ENCODE data around the gene TIMM44. TPM values are rescaled to one million over a fixed set of nuclear protein-coding genes. Genes with fewer than 3 reads are reported as not detected.

Gene TIMM44
- total and polyA plus RNA-seq, 7 experiments from 2014 or later, result 16.7 to 97.6 (median 67.5) TPM

GRCh38 chr19:7917267-7918061 lies 26.0 kb downstream of the TIMM44 start:
- CTCF ChIA-PET, result interaction anchor here (0.9 to 1.8 kb wide), 5 partner anchors 9 to 65 kb away, joined by 3 to 11 read pairs (median 3); partner anchors contain the start of genes MAP2K7 and TIMM44
- intact Hi-C loops (cut with micrococcal nuclease), result loop anchor here in 1 of 2 donors (10.0 kb wide), 1 partner anchor 1803 kb away; the partner anchor contains the start of gene RFX2
- H3K36me3 Mint-ChIP-seq, result peaks cover 4 to 15% (median 5%) of the 10 kb centered on the region in 5 donors
- H3K9me3 Mint-ChIP-seq, result peaks cover 0 to 5% (median 0%) of the 10 kb centered on the region in 11 donors
- peak overlapping the region; percentile 62 to 87 (median 79) for H3K4me3 Mint-ChIP-seq
- H3K4me1 Mint-ChIP-seq, result peaks cover 10 to 48% (median 37%) of the 10 kb centered on the region in 7 donors
- DNase-seq, result peak in 8 of 9 donors; percentile 45 to 65 (median 52)
- ATAC-seq, result no peak
- H3K9me3 ChIP-seq (ENCODE audit: control insufficient read depth in 2 of 3, low read length in 3 of 3), result no peaks in the 10 kb centered on the region
- H3K27me3 Mint-ChIP-seq, result peaks cover 12 to 33% (median 14%) of the 10 kb centered on the region in 5 donors
- H3K4me3 ChIP-seq (ENCODE audit: low read length), result peak overlapping the region; percentile 11
- peaks cover 25 to 34% of the 10 kb centered on the region in 2 donors for H3K4me1 ChIP-seq (ENCODE audit: control insufficient read depth in 2 of 2, insufficient read depth in 2 of 2, low read length in 2 of 2)
- H3K27ac ChIP-seq (ENCODE audit: low read depth, low read length), result no peak overlapping the region
- POLR2A ChIA-PET, result interaction anchor here (0.6 to 5.7 kb wide), 5 partner anchors 14 to 289 kb away, joined by 3 to 38 read pairs (median 3); partner anchors contain the start of gene TIMM44
- peaks cover 0 to 16% (median 4%) of the 10 kb centered on the region in 3 experiments for H3K36me3 ChIP-seq (ENCODE audit: control insufficient read depth in 2 of 3, insufficient read depth in 3 of 3, low read length in 3 of 3)
- H3K27me3 ChIP-seq (ENCODE audit: control insufficient read depth in 2 of 2, insufficient read depth in 2 of 2, low read length in 2 of 2), result peaks cover 3 to 20% of the 10 kb centered on the region in 2 donors
- H3K27ac Mint-ChIP-seq, result peak overlapping the region in 3 of 9 donors; percentile 31 to 52 (median 45)

GRCh38 chr19:7916955-7917266 lies 26.6 kb downstream of the TIMM44 start:
- peak overlapping the region in 5 of 9 donors; percentile 31 to 59 (median 48) for H3K27ac Mint-ChIP-seq
- H3K4me1 Mint-ChIP-seq, result peaks cover 10 to 44% (median 34%) of the 10 kb centered on the region in 7 donors
- peaks cover 0 to 15% (median 0%) of the 10 kb centered on the region in 3 experiments for H3K36me3 ChIP-seq (ENCODE audit: control insufficient read depth in 2 of 3, insufficient read depth in 3 of 3, low read length in 3 of 3)
- DNase-seq, result no peak
- no peaks in the 10 kb centered on the region for H3K9me3 ChIP-seq (ENCODE audit: control insufficient read depth in 2 of 3, low read length in 3 of 3)
- no peak for ATAC-seq
- intact Hi-C loops (cut with micrococcal nuclease), result loop anchor here (1.0 to 10.0 kb wide), 3 partner anchors 13 to 1802 kb away; partner anchors contain the start of genes MAP2K7 (in 1 of the 2) and RFX2 (in 1 of the 2)
- peak overlapping the region; percentile 62 to 87 (median 79) for H3K4me3 Mint-ChIP-seq
- ChIA-PET POLR2A (interaction anchor here (0.6 to 5.7 kb wide), 3 partner anchors 27 to 260 kb away, joined by 3 to 38 read pairs (median 4); partner anchors contain the start of gene TIMM44), CTCF (interaction anchor here (0.6 to 1.5 kb wide), 2 partner anchors 48 to 51 kb away, joined by 3 read pairs; no protein-coding TSS in a partner anchor)
- peaks cover 3 to 20% of the 10 kb centered on the region in 2 donors for H3K27me3 ChIP-seq (ENCODE audit: control insufficient read depth in 2 of 2, insufficient read depth in 2 of 2, low read length in 2 of 2)
- peaks cover 0 to 5% (median 0%) of the 10 kb centered on the region in 11 donors for H3K9me3 Mint-ChIP-seq
- H3K36me3 Mint-ChIP-seq, result peaks cover 4 to 13% (median 5%) of the 10 kb centered on the region in 5 donors
- H3K4me1 ChIP-seq (ENCODE audit: control insufficient read depth in 2 of 2, insufficient read depth in 2 of 2, low read length in 2 of 2), result peaks cover 25 to 32% of the 10 kb centered on the region in 2 donors
- H3K27ac ChIP-seq (ENCODE audit: low read depth, low read length), result no peak overlapping the region
- peaks cover 12 to 33% (median 14%) of the 10 kb centered on the region in 5 donors for H3K27me3 Mint-ChIP-seq
- H3K4me3 ChIP-seq (ENCODE audit: low read length), result peak overlapping the region; percentile 11

- Histone ChIP-seq H3K4me1 (ENCODE audit: control insufficient read depth in 2 of 2, insufficient read depth in 2 of 2, low read length in 2 of 2) (peaks cover 19 to 26% of the 10 kb centered on the region in 2 donors), H3K27me3 (ENCODE audit: control insufficient read depth in 2 of 2, insufficient read depth in 2 of 2, low read length in 2 of 2) (peaks cover 3 to 20% of the 10 kb centered on the region in 2 donors), H3K36me3 (ENCODE audit: control insufficient read depth in 2 of 3, insufficient read depth in 3 of 3, low read length in 3 of 3) (peaks cover 0 to 18% (median 0%) of the 10 kb centered on the region in 3 experiments), H3K4me3 (ENCODE audit: low read length) (peak overlapping the region; percentile 11), H3K27ac (ENCODE audit: low read depth, low read length) (no peak overlapping the region), H3K9me3 (ENCODE audit: control insufficient read depth in 2 of 3, low read length in 3 of 3) (no peaks in the 10 kb centered on the region)
- Mint-ChIP-seq H3K27me3 (peaks cover 12 to 33% (median 14%) of the 10 kb centered on the region in 5 donors), H3K27ac (peak overlapping the region in 1 of 9 donors; percentile 45), H3K4me3 (peak overlapping the region in 9 of 10 donors; percentile 40 to 87 (median 70)), H3K4me1 (peaks cover 10 to 38% (median 31%) of the 10 kb centered on the region in 7 donors), H3K9me3 (peaks cover 0 to 5% (median 0%) of the 10 kb centered on the region in 11 donors), H3K36me3 (peaks cover 4 to 13% (median 8%) of the 10 kb centered on the region in 5 donors)
- ATAC-seq (no peak), DNase-seq (peak in 8 of 9 donors; percentile 46 to 80 (median 54))
- ChIA-PET POLR2A (interaction anchor here (0.7 to 1.3 kb wide), 3 partner anchors 10 to 56 kb away, joined by 3 to 4 read pairs (median 3); no protein-coding TSS in a partner anchor), CTCF (interaction anchor here (0.6 to 1.5 kb wide), 2 partner anchors 48 to 50 kb away, joined by 3 read pairs; no protein-coding TSS in a partner anchor)
- intact Hi-C loops (cut with micrococcal nuclease), result loop anchor here (1.0 to 10.0 kb wide), 3 partner anchors 12 to 1802 kb away; partner anchors contain the start of genes MAP2K7 (in 1 of the 2) and RFX2 (in 1 of the 2)
Measured at GRCh38 chr19:7916103-7916954, 27.1 kb downstream of the TIMM44 start.

- Histone ChIP-seq H3K4me1 (ENCODE audit: control insufficient read depth in 2 of 2, insufficient read depth in 2 of 2, low read length in 2 of 2) (peaks cover 14 to 21% of the 10 kb centered on the region in 2 donors), H3K9me3 (ENCODE audit: control insufficient read depth in 2 of 3, low read length in 3 of 3) (no peaks in the 10 kb centered on the region), H3K36me3 (ENCODE audit: control insufficient read depth in 2 of 3, insufficient read depth in 3 of 3, low read length in 3 of 3) (peaks cover 0 to 26% (median 0%) of the 10 kb centered on the region in 3 experiments), H3K4me3 (ENCODE audit: low read length) (no peak overlapping the region), H3K27me3 (ENCODE audit: control insufficient read depth in 2 of 2, insufficient read depth in 2 of 2, low read length in 2 of 2) (peaks cover 3 to 20% of the 10 kb centered on the region in 2 donors), H3K27ac (ENCODE audit: low read depth, low read length) (no peak overlapping the region)
- H3K36me3 Mint-ChIP-seq, result peaks cover 4 to 18% (median 8%) of the 10 kb centered on the region in 5 donors
- H3K4me1 Mint-ChIP-seq, result peaks cover 10 to 31% (median 25%) of the 10 kb centered on the region in 7 donors
- ChIA-PET POLR2A (interaction anchor here (0.7 to 1.3 kb wide), 2 partner anchors 9 to 55 kb away, joined by 3 to 4 read pairs; no protein-coding TSS in a partner anchor), CTCF (interaction anchor here (0.8 kb wide), 1 partner anchor 46 kb away, joined by 3 read pairs; no protein-coding TSS in a partner anchor)
- peak in 1 of 9 donors; percentile 12 for DNase-seq
- H3K9me3 Mint-ChIP-seq, result peaks cover 0 to 5% (median 0%) of the 10 kb centered on the region in 11 donors
- no peak for ATAC-seq
- peaks cover 12 to 33% (median 14%) of the 10 kb centered on the region in 5 donors for H3K27me3 Mint-ChIP-seq
- H3K27ac Mint-ChIP-seq, result peak overlapping the region in 1 of 9 donors; percentile 43
- peak overlapping the region; percentile 50 to 77 (median 70) for H3K4me3 Mint-ChIP-seq
- intact Hi-C loops (cut with micrococcal nuclease), result loop anchor here (1.0 to 10.0 kb wide), 3 partner anchors 11 to 1801 kb away; partner anchors contain the start of genes MAP2K7 (in 1 of the 2) and RFX2 (in 1 of the 2)
Measured at GRCh38 chr19:7915250-7916102, 28.0 kb downstream of the TIMM44 start.

- Mint-ChIP-seq H3K27me3 (peaks cover 7 to 28% (median 10%) of the 10 kb centered on the region in 5 donors), H3K4me1 (peaks cover 3 to 25% (median 19%) of the 10 kb centered on the region in 7 donors), H3K27ac (peak within 1 kb of the TSS in 2 of 9 donors; percentile 43 to 45), H3K36me3 (peaks cover 4 to 20% (median 8%) of the 10 kb centered on the region in 5 donors), H3K4me3 (peak within 1 kb of the TSS; percentile 50 to 77 (median 68)), H3K9me3 (peaks cover 0 to 3% (median 0%) of the 10 kb centered on the region in 11 donors)
- ChIA-PET POLR2A (interaction anchor here (0.8 kb wide), 1 partner anchor 10 kb away, joined by 4 read pairs; no protein-coding TSS in a partner anchor), CTCF (interaction anchor here (0.8 kb wide), 1 partner anchor 45 kb away, joined by 3 read pairs; no protein-coding TSS in a partner anchor)
- ATAC-seq, result no peak
- Histone ChIP-seq H3K36me3 (ENCODE audit: control insufficient read depth in 2 of 3, insufficient read depth in 3 of 3, low read length in 3 of 3) (peaks cover 0 to 35% (median 0%) of the 10 kb centered on the region in 3 experiments), H3K9me3 (ENCODE audit: control insufficient read depth in 2 of 3, low read length in 3 of 3) (no peaks in the 10 kb centered on the region), H3K4me1 (ENCODE audit: control insufficient read depth in 2 of 2, insufficient read depth in 2 of 2, low read length in 2 of 2) (peaks cover 11 to 17% of the 10 kb centered on the region in 2 donors), H3K27ac (ENCODE audit: low read depth, low read length) (no peak within 1 kb of the TSS), H3K4me3 (ENCODE audit: low read length) (no peak within 1 kb of the TSS), H3K27me3 (ENCODE audit: control insufficient read depth in 2 of 2, insufficient read depth in 2 of 2, low read length in 2 of 2) (peaks cover 3 to 20% of the 10 kb centered on the region in 2 donors)
- DNase-seq, result peak in 1 of 9 donors; percentile 6
- intact Hi-C loops (cut with micrococcal nuclease), result loop anchor here in 1 of 2 donors (10.0 kb wide), 1 partner anchor 1800 kb away; the partner anchor contains the start of gene RFX2
Measured at GRCh38 chr19:7914598-7915045, 28.8 kb downstream of the TIMM44 start, which contains the start of gene TGFBR3L. Gene TGFBR3L, plus strand, starts transcription at chr19:7914830.
